ENCODE results near the gene TTC32. TPM values are rescaled to one million over a fixed set of nuclear protein-coding genes. Genes with fewer than 3 reads are reported as not detected.

TTC32 gene
- total and polyA plus RNA-seq, 2 of the 4 experiments (the other 2 are of a cell fraction): 1.1 to 3.9 TPM

DNA sequence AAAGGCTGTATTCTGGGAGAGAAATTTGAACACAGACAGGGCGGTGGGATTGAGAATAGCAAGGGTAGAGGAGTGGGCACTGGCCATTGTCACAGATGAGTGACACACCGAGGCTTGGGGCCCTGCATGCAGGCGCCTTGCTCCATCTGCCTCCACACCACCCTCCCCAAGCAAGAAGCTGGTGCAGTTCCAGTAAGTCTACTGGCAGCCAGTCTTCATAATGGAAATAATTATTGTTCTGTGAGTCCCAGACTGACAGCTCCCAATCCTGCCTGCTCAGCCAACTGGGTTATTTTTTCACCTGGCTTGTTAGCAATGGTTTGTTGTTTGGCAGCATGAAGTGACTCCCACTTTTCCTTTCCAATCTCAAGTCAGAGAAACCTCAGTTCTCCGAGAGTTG is 13.0 kb downstream of the TTC32 start:
- Histone ChIP-seq H3K4me3 (ENCODE audit: insufficient read depth, low read depth, low read length) (no peak overlapping the region), H3K18ac (ENCODE audit: low read depth, low read length) (no peak overlapping the region), H2AK5ac (ENCODE audit: low read depth, low read length) (no peak overlapping the region), H2AFZ (replicated peaks; ENCODE audit: low read length, poor library complexity) (no peak overlapping the region), H2BK15ac (ENCODE audit: low read depth, low read length) (no peak overlapping the region), H3K9me3 (ENCODE audit: control insufficient read depth, insufficient read depth, low read length) (no peaks in the 10 kb centered on the region), H4K20me1 (ENCODE audit: insufficient read depth, low read length) (no peaks in the 10 kb centered on the region), H3K56ac (ENCODE audit: extremely low read depth, insufficient read depth, low read length) (no peak overlapping the region), H3K27ac (ENCODE audit: insufficient read depth, low read length) (no peak overlapping the region), H3K9me1 (ENCODE audit: insufficient read depth, low read length) (0 out of 2 replicates have a peak, but pooled peaks cover 3% of the 10 kb centered on the region), H3K27me3 (ENCODE audit: control insufficient read depth, insufficient read depth, low read length) (no peaks in the 10 kb centered on the region), H3K9ac (ENCODE audit: low read depth, low read length) (no peak overlapping the region), H3K14ac (replicated peaks; ENCODE audit: low read depth, low read length) (no peak overlapping the region), H3K4me1 (ENCODE audit: control insufficient read depth, insufficient read depth, low read length) (peaks cover 2% of the 10 kb centered on the region; the same call in 1 of the 2 replicates), H3K4me2 (ENCODE audit: low read depth, low read length) (no peak overlapping the region), H4K5ac (ENCODE audit: low read depth, low read length) (no peak overlapping the region), H4K91ac (ENCODE audit: insufficient read depth, low read depth, low read length) (no peak overlapping the region), H2BK20ac (ENCODE audit: low read depth, low read length) (no peak overlapping the region), H3K36me3 (ENCODE audit: control insufficient read depth, insufficient read depth, low read length) (peaks cover 1% of the 10 kb centered on the region; the same call in 1 of the 2 replicates), H2BK120ac (ENCODE audit: low read depth, low read length) (no peak overlapping the region), H3K79me1 (ENCODE audit: low read depth in 1 of 2, low read length in 2 of 2) (peaks cover 3% of the 10 kb centered on the region in 2 experiments; a peak in 2 of 4 replicates), H4K8ac (ENCODE audit: low read depth in 2 of 2, low read length in 2 of 2) (no peak overlapping the region), H2AK9ac (replicated peaks; ENCODE audit: low read depth, low read length, poor library complexity) (no peak overlapping the region), H3K4ac (ENCODE audit: low read depth, low read length) (no peak overlapping the region), H2BK5ac (ENCODE audit: low read depth, low read length, poor library complexity, severe bottlenecking) (no peak overlapping the region), H3K23ac (ENCODE audit: low read depth, low read length) (no peak overlapping the region)
- DNase-seq (no peak), ATAC-seq (ENCODE audit: low read depth) (no peak)
- no peak for TF ChIP-seq FOS (IDR thresholded peaks at IDR 0.05; ENCODE audit: low read depth, low read length)
- TF ChIP-seq, protein P1, sequence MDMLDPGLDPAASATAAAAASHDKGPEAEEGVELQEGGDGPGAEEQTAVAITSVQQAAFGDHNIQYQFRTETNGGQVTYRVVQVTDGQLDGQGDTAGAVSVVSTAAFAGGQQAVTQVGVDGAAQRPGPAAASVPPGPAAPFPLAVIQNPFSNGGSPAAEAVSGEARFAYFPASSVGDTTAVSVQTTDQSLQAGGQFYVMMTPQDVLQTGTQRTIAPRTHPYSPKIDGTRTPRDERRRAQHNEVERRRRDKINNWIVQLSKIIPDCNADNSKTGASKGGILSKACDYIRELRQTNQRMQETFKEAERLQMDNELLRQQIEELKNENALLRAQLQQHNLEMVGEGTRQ (IDR thresholded peaks at IDR 0.05; ENCODE audit: low read depth, low read length): no peak
- no peak for TF ChIP-seq RCOR1 (IDR thresholded peaks at IDR 0.05; ENCODE audit: insufficient replicate concordance, low read length)
- TF ChIP-seq POLR2A (IDR thresholded peaks at IDR 0.05; ENCODE audit: low read depth, low read length): no peak
- TF ChIP-seq BHLHE40 (IDR thresholded peaks at IDR 0.05; ENCODE audit: low read depth, low read length): no peak
- TF ChIP-seq, protein P2, sequence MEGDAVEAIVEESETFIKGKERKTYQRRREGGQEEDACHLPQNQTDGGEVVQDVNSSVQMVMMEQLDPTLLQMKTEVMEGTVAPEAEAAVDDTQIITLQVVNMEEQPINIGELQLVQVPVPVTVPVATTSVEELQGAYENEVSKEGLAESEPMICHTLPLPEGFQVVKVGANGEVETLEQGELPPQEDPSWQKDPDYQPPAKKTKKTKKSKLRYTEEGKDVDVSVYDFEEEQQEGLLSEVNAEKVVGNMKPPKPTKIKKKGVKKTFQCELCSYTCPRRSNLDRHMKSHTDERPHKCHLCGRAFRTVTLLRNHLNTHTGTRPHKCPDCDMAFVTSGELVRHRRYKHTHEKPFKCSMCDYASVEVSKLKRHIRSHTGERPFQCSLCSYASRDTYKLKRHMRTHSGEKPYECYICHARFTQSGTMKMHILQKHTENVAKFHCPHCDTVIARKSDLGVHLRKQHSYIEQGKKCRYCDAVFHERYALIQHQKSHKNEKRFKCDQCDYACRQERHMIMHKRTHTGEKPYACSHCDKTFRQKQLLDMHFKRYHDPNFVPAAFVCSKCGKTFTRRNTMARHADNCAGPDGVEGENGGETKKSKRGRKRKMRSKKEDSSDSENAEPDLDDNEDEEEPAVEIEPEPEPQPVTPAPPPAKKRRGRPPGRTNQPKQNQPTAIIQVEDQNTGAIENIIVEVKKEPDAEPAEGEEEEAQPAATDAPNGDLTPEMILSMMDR (conservative IDR thresholded peaks at IDR 0.05; ENCODE audit: low read depth, low read length): no peak
- TF ChIP-seq, protein P3, sequence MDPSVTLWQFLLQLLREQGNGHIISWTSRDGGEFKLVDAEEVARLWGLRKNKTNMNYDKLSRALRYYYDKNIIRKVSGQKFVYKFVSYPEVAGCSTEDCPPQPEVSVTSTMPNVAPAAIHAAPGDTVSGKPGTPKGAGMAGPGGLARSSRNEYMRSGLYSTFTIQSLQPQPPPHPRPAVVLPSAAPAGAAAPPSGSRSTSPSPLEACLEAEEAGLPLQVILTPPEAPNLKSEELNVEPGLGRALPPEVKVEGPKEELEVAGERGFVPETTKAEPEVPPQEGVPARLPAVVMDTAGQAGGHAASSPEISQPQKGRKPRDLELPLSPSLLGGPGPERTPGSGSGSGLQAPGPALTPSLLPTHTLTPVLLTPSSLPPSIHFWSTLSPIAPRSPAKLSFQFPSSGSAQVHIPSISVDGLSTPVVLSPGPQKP (IDR thresholded peaks at IDR 0.05; ENCODE audit: borderline replicate concordance, low read depth, low read length): no peak
- no peak for TF ChIP-seq CHD1 (IDR thresholded peaks at IDR 0.05; ENCODE audit: low read depth, low read length)
- no peak for TF ChIP-seq MAZ (IDR thresholded peaks at IDR 0.05; ENCODE audit: borderline replicate concordance, low read depth, low read length)
- no peak for TF ChIP-seq RAD21 (IDR thresholded peaks at IDR 0.05; ENCODE audit: low read length)
- TF ChIP-seq RFX5 (IDR thresholded peaks at IDR 0.05; ENCODE audit: low read depth, low read length): no peak
- no peak for TF ChIP-seq NFE2L2 (IDR thresholded peaks at IDR 0.05; ENCODE audit: low read depth, low read length)
- TF ChIP-seq SMC3 (IDR thresholded peaks at IDR 0.05; ENCODE audit: low read depth, low read length): no peak
- TF ChIP-seq MAFK (IDR thresholded peaks at IDR 0.05; ENCODE audit: low read depth, low read length): no peak
- no peak for TF ChIP-seq MXI1 (IDR thresholded peaks at IDR 0.05; ENCODE audit: borderline replicate concordance, low read depth, low read length)
- TF ChIP-seq CEBPB (IDR thresholded peaks at IDR 0.05; ENCODE audit: low read depth, low read length): no peak
- POLR2A ChIA-PET (ENCODE audit: unreplicated experiment): no interaction called here
- intact Hi-C loops (cut with micrococcal nuclease) (no loop called here), dilution Hi-C loops (cut with HindIII; ENCODE audit: low sequenced_read_pairs, unreplicated experiment) (no loop called here), in situ Hi-C loops (cut with MboI; ENCODE audit: low sequenced_read_pairs) (no loop called here)
- no TSS peak for BruUV-seq (replicated peaks)
- CTCF ChIA-PET: no interaction called here
- no CpG with 5 or more reads among the region's 4 CpGs for WGBS, 2 experiments (ENCODE audit: extremely low coverage in 2 of 2, insufficient read length in 1 of 2)

Measured in IMR-90 (cell line).